Liver (tissue), 9 donors: Measurements from ENCODE around the gene EDA. TPM values are rescaled to one million over a fixed set of nuclear protein-coding genes. Genes with fewer than 3 reads are reported as not detected.

Source experiments
- DNase-seq: peaks from one replicate; pipeline ENCODE4 v3.0.0-alpha.2; 2017; ENCODE audit warnings: low spot score
- H3K27ac ChIP-seq, 2 donors: one replicate each; pipeline ENCODE4 v1.7.0; 2013; ENCODE audit warnings: inconsistent platforms in 2 of 2, low read length in 2 of 2, control low read depth in 1 of 2, low read depth in 1 of 2, mild to moderate bottlenecking in 1 of 2
- H3K27me3 ChIP-seq, 4 donors: one replicate each; pipeline versions ENCODE4 v1.6.1 to v1.7.0; 2013; ENCODE audit warnings: low read length in 3 of 4, inconsistent platforms in 1 of 4, mild to moderate bottlenecking in 1 of 4, moderate library complexity in 1 of 4; ENCODE audit not compliant: control insufficient read depth in 4 of 4, insufficient read depth in 4 of 4
- H3K36me3 ChIP-seq, 4 donors: one replicate each; pipeline versions ENCODE4 v1.6.1 to v1.7.0; 2013; ENCODE audit warnings: low read length in 3 of 4, mild to moderate bottlenecking in 3 of 4, low read depth in 1 of 4, moderate library complexity in 1 of 4; ENCODE audit not compliant: control insufficient read depth in 4 of 4, insufficient read depth in 3 of 4
- H3K4me1 ChIP-seq, 4 donors: one replicate each; pipeline versions ENCODE4 v1.6.1 to v1.7.0; 2013; ENCODE audit warnings: low read length in 3 of 4, mild to moderate bottlenecking in 3 of 4, moderate library complexity in 1 of 4; ENCODE audit not compliant: control insufficient read depth in 4 of 4, insufficient read depth in 4 of 4
- H3K4me3 ChIP-seq, 3 donors: one replicate each; pipeline versions ENCODE4 v1.6.1 to v1.7.0; 2013; ENCODE audit warnings: low read length in 3 of 3, control low read depth in 1 of 3, low read depth in 1 of 3, mild to moderate bottlenecking in 1 of 3
- H3K9ac ChIP-seq, 2 donors: one replicate each; pipeline ENCODE4 v1.7.0; 2013; ENCODE audit warnings: low read length in 2 of 2, mild to moderate bottlenecking in 2 of 2, moderate library complexity in 2 of 2, control low read depth in 1 of 2, low read depth in 1 of 2
- H3K9me3 ChIP-seq, 4 donors: one replicate each; pipeline versions ENCODE4 v1.6.1 to v1.7.0; 2013; ENCODE audit warnings: low read length in 3 of 4; ENCODE audit not compliant: control insufficient read depth in 4 of 4
- ATF3 ChIP-seq: IDR thresholded peaks from 2 replicates; pipeline ENCODE4 v1.6.1; 2016; ENCODE audit warnings: antibody characterized with exemption
- GABPA ChIP-seq, 2 donors: IDR thresholded peaks in 1 of 2; conservative IDR thresholded peaks in 1 of 2; 2 replicates each; pipeline ENCODE4 v1.6.1; 2016; ENCODE audit warnings: antibody characterized with exemption in 2 of 2, mild to moderate bottlenecking in 1 of 2, moderate library complexity in 1 of 2
- HNF4G ChIP-seq: IDR thresholded peaks from 2 replicates; pipeline ENCODE4 v1.6.1; 2016; ENCODE audit warnings: antibody characterized with exemption
- JUND ChIP-seq, 2 donors: IDR thresholded peaks; 2 replicates each; pipeline ENCODE4 v1.6.1; 2016; ENCODE audit warnings: antibody characterized with exemption in 2 of 2
- MAX ChIP-seq: IDR thresholded peaks from 2 replicates; pipeline ENCODE4 v1.6.1; 2016; ENCODE audit warnings: antibody characterized with exemption
- NR2F2 ChIP-seq: IDR thresholded peaks from 2 replicates; pipeline ENCODE4 v1.6.1; 2016; ENCODE audit warnings: antibody characterized with exemption
- RAD21 ChIP-seq, 2 donors: IDR thresholded peaks; 2 replicates each; pipeline ENCODE4 v1.6.1; 2016; ENCODE audit warnings: antibody characterized with exemption in 2 of 2, mild to moderate bottlenecking in 2 of 2
- REST ChIP-seq: IDR thresholded peaks from 2 replicates; pipeline ENCODE4 v1.6.1; 2016; ENCODE audit warnings: antibody characterized with exemption, mild to moderate bottlenecking
- SP1 ChIP-seq: IDR thresholded peaks from 2 replicates; pipeline ENCODE4 v1.6.1; 2018; ENCODE audit warnings: antibody characterized with exemption, mild to moderate bottlenecking
- TAF1 ChIP-seq: conservative IDR thresholded peaks from 2 replicates; pipeline ENCODE4 v1.6.1; 2016; ENCODE audit warnings: antibody characterized with exemption, mild to moderate bottlenecking
- YY1 ChIP-seq: IDR thresholded peaks from 2 replicates; pipeline ENCODE4 v1.6.1; 2016; ENCODE audit warnings: antibody characterized with exemption, mild to moderate bottlenecking
- WGBS: extraction: QIAGEN DNeasy Blood & Tissue Kit; methylation state at CpG from one replicate; pipeline ENCODE4 v1.1.7; 2013; 5-methylcytosine and 5-hydroxymethylcytosine counted together
- polyA plus RNA-seq, 2 donors: library from polyadenylated mRNA; stranded (reverse) in 1 of 2; unstranded in 1 of 2; fragments of 200-250 nt in 1 of 2; fragments of >200 nt in 1 of 2; fragmentation: Nextera tagmentation in 1 of 2; extraction: Ambion mirVana in 1 of 2; gene quantifications; one replicate each; pipeline versions ENCODE4 v1.2.1 to v1.2.3, GENCODE V29; 2013 to 2015
- total RNA-seq, 2 donors: library from RNA; depleted of rRNA; stranded (reverse); fragments of >200 nt; gene quantifications; one replicate each; pipeline ENCODE4 v1.2.3, GENCODE V29; 2014
- TF ChIP-seq, protein P1 (sequence below): fragments of 150-350 bp; IDR thresholded peaks from 2 replicates; pipeline ENCODE4 v1.5.1; 2017; ENCODE audit warnings: improper control_type of control experiment, low read depth, low read length; ENCODE audit not compliant: missing input control
- donor health status: healthy.
- donor health status: healthy.
- donor health status: healthy.
- donor health status: healthy.
- donor health status: healthy.

EDA gene
- total and polyA plus RNA-seq, 4 donors, result 0.39 to 2.6 (median 1.5) TPM

- WGBS, result 87% methylated on average over 5 of the region's 5 CpGs
- DNase-seq, result no peak
- Histone ChIP-seq H3K9me3 (no peaks in the 10 kb centered on the region), H3K36me3 (no peaks in the 10 kb centered on the region), H3K4me1 (no peaks in the 10 kb centered on the region), H3K4me3 (no peak overlapping the region), H3K9ac (no peak overlapping the region), H3K27me3 (no peaks in the 10 kb centered on the region), H3K27ac (no peak overlapping the region)
- TF ChIP-seq GABPA (IDR thresholded peaks at IDR 0.05 in 1 of 2, conservative IDR thresholded peaks at IDR 0.05 in 1 of 2), result no peak
- TF ChIP-seq YY1, result no peak
These were observed 438.5 kb downstream of the EDA start for GRCh38 chrX:70054391-70054790.

GRCh38 chrX:70062076-70062475, 446.2 kb downstream of the EDA start, which contains the start of gene OTUD6A:
OTUD6A (plus strand) TSS chrX:70062457; CDS start chrX:70062525, 68 bp downstream.
- Histone ChIP-seq H3K9ac (no peak within 1 kb of the TSS), H3K27ac (no peak within 1 kb of the TSS), H3K27me3 (peaks cover 0 to 2% (median 0%) of the 10 kb centered on the region in 4 donors), H3K9me3 (no peaks in the 10 kb centered on the region), H3K36me3 (no peaks in the 10 kb centered on the region), H3K4me1 (no peaks in the 10 kb centered on the region), H3K4me3 (no peak within 1 kb of the TSS)
- TF ChIP-seq TAF1, result no peak
- no peak for TF ChIP-seq SP1
- TF ChIP-seq REST, result no peak
- TF ChIP-seq GABPA (IDR thresholded peaks at IDR 0.05 in 1 of 2, conservative IDR thresholded peaks at IDR 0.05 in 1 of 2), result no peak
- no peak for TF ChIP-seq ATF3
- TF ChIP-seq, protein P1, sequence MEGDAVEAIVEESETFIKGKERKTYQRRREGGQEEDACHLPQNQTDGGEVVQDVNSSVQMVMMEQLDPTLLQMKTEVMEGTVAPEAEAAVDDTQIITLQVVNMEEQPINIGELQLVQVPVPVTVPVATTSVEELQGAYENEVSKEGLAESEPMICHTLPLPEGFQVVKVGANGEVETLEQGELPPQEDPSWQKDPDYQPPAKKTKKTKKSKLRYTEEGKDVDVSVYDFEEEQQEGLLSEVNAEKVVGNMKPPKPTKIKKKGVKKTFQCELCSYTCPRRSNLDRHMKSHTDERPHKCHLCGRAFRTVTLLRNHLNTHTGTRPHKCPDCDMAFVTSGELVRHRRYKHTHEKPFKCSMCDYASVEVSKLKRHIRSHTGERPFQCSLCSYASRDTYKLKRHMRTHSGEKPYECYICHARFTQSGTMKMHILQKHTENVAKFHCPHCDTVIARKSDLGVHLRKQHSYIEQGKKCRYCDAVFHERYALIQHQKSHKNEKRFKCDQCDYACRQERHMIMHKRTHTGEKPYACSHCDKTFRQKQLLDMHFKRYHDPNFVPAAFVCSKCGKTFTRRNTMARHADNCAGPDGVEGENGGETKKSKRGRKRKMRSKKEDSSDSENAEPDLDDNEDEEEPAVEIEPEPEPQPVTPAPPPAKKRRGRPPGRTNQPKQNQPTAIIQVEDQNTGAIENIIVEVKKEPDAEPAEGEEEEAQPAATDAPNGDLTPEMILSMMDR, result no peak
- TF ChIP-seq HNF4G, result no peak
- no peak for TF ChIP-seq JUND (IDR thresholded peaks at IDR 0.05)
- TF ChIP-seq NR2F2, result no peak
- no peak for TF ChIP-seq MAX
- no peak for TF ChIP-seq RAD21 (IDR thresholded peaks at IDR 0.05)
- TF ChIP-seq YY1, result no peak
- DNase-seq, result no peak
- 95% methylated on average over 14 of the region's 14 CpGs for WGBS
